GM19099 (cell line): Measurements from ENCODE around the gene MMAB.

Experiments used
- POLR2A ChIP-seq: IDR thresholded peaks from 3 replicates; pipeline ENCODE4 v1.6.1; 2011; ENCODE audit warnings: low read depth; ENCODE audit not compliant: insufficient read length; ENCODE audit errors: extremely low read depth

Gene MMAB

GRCh38 chr12:109606320-109607028 lies 33.2 kb upstream of the MMAB start:
- TF ChIP-seq POLR2A: no peak

- TF ChIP-seq POLR2A: no peak
Measured at GRCh38 chr12:109605599-109606228, 32.4 kb upstream of the MMAB start.

GRCh38 chr12:109605016-109605415 lies 31.7 kb upstream of the MMAB start:
- TF ChIP-seq POLR2A: no peak

- TF ChIP-seq POLR2A: no peak
Measured at GRCh38 chr12:109604132-109604585, 30.9 kb upstream of the MMAB start.

- TF ChIP-seq POLR2A: no peak
Measured at GRCh38 chr12:109601557-109601956, 28.3 kb upstream of the MMAB start.

GRCh38 chr12:109600995-109601394 lies 27.7 kb upstream of the MMAB start:
- no peak for TF ChIP-seq POLR2A

GRCh38 chr12:109600481-109600880 lies 27.2 kb upstream of the MMAB start:
- TF ChIP-seq POLR2A: no peak

GRCh38 chr12:109599087-109599486 lies 25.8 kb upstream of the MMAB start:
- no peak for TF ChIP-seq POLR2A

GRCh38 chr12:109598428-109598854 lies 25.1 kb upstream of the MMAB start:
- TF ChIP-seq POLR2A: no peak

- TF ChIP-seq POLR2A: no peak
Measured at GRCh38 chr12:109597795-109598427, 24.6 kb upstream of the MMAB start.

GRCh38 chr12:109597414-109597794 lies 24.1 kb upstream of the MMAB start:
- TF ChIP-seq POLR2A: no peak

- no peak for TF ChIP-seq POLR2A
Measured at GRCh38 chr12:109596418-109597244, 23.3 kb upstream of the MMAB start.

- no peak for TF ChIP-seq POLR2A
Measured at GRCh38 chr12:109595321-109595902, 22.1 kb upstream of the MMAB start.

- no peak for TF ChIP-seq POLR2A
Measured at GRCh38 chr12:109594556-109595317, 21.4 kb upstream of the MMAB start.
